HG02623 (cell line): ENCODE data around the gene BEAN1.

Experiments used
- ATAC-seq: cut with Tn5 transposase; IDR thresholded peaks from one replicate; pipeline ENCODE4 v1.9.1; 2021; ENCODE audit warnings: moderate library complexity; ENCODE audit not compliant: unreplicated experiment

The BEAN1 gene

DNA sequence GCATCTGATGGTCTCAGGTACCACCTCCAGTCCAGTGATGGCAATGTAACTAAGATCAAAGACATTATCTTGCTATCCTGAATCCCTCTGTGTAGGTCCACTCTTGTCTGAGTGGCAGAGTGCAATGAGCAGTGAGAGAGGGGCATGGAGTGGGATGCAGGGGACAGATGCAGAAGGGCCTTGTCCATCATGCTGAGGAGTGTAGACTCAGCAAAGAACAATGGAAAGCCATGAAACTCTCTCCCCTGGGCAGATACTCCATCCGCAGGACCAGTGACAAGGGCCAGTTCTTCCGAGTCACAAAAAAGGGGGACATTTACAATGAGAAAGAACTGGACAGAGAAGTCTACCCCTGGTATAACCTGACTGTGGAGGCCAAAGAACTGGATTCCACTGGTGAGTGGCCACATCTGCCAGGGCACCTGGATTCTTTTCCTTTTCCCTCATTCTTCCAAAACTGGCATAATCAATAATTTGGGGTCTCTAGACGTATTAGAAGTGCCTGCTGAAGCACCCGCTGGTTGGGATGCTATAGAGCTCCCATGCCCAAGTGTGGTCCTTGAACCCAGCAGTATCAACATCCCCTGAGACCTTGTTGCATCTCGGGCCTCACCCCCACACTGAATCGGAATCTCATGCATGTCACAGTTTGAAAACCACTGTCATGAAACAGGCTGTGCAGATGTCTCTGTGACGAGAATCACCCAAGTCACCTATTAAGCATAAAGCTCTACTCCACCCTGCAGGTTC, 31.1 kb upstream of the BEAN1 start:
- no peak for ATAC-seq

GRCh38 chr16:66397736-66398433, 29.2 kb upstream of the BEAN1 start:
- ATAC-seq = no peak

GRCh38 chr16:66399031-66399430, 28.1 kb upstream of the BEAN1 start:
- no peak for ATAC-seq

DNA sequence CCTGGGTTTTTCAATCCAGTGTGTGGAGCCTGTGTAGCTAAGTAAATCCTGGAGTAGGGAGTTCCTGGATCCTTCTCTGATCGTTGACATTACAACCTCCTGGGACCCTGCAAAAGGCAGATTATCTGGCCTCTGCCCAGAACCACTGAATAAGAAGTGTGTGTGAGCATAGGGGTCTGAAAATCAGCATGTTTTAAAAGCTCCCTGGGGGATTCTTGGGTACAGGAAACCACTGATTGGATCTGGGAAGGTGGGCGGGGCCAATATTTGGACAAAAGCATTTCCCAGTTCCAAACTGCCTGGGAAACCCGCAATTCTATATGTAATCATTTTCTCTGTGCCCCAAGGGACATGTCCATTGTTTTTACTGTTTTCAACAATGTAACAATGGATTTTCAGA, 27.2 kb upstream of the BEAN1 start:
- ATAC-seq = no peak

- no peak for ATAC-seq
Observed at GRCh38 chr16:66400503-66401380, 26.4 kb upstream of the BEAN1 start.

DNA sequence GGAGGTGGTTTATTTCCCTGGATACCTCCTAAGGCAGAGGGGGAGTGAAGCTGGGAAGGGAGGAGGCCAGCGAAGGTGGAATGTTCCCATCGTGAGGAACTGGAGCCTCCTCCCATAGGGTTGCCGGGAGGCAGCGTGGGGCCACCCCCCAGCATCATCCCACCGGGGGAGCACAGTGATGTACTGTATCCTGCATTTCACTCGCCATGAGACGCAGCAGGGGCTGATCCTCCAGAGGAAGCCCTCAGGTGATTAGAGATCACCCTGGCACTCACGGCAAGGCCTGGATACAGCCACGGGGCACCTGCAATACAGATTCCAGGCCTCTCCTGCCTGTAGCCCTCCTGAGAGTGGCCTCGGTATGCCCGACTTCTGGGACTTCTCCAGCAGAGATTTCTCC, 25.5 kb upstream of the BEAN1 start:
- ATAC-seq = no peak

- no peak for ATAC-seq
Observed at GRCh38 chr16:66402166-66402565, 24.9 kb upstream of the BEAN1 start.

DNA sequence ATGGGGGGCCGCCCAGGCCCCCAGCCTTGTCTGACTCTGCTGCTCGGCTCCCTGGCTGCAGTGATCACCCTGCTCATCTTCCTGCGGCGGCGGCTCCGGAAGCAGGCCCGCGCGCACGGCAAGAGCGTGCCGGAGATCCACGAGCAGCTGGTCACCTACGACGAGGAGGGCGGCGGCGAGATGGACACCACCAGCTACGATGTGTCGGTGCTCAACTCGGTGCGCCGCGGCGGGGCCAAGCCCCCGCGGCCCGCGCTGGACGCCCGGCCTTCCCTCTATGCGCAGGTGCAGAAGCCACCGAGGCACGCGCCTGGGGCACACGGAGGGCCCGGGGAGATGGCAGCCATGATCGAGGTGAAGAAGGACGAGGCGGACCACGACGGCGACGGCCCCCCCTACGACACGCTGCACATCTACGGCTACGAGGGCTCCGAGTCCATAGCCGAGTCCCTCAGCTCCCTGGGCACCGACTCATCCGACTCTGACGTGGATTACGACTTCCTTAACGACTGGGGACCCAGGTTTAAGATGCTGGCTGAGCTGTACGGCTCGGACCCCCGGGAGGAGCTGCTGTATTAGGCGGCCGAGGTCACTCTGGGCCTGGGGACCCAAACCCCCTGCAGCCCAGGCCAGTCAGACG, 24.4 kb upstream of the BEAN1 start:
- no peak for ATAC-seq

GRCh38 chr16:66403531-66404145, 23.5 kb upstream of the BEAN1 start:
- ATAC-seq = no peak

- ATAC-seq = no peak
Observed at GRCh38 chr16:66405057-66405783, 21.9 kb upstream of the BEAN1 start.

GRCh38 chr16:66406534-66407221, 20.4 kb upstream of the BEAN1 start:
- ATAC-seq = peak; percentile 77

DNA sequence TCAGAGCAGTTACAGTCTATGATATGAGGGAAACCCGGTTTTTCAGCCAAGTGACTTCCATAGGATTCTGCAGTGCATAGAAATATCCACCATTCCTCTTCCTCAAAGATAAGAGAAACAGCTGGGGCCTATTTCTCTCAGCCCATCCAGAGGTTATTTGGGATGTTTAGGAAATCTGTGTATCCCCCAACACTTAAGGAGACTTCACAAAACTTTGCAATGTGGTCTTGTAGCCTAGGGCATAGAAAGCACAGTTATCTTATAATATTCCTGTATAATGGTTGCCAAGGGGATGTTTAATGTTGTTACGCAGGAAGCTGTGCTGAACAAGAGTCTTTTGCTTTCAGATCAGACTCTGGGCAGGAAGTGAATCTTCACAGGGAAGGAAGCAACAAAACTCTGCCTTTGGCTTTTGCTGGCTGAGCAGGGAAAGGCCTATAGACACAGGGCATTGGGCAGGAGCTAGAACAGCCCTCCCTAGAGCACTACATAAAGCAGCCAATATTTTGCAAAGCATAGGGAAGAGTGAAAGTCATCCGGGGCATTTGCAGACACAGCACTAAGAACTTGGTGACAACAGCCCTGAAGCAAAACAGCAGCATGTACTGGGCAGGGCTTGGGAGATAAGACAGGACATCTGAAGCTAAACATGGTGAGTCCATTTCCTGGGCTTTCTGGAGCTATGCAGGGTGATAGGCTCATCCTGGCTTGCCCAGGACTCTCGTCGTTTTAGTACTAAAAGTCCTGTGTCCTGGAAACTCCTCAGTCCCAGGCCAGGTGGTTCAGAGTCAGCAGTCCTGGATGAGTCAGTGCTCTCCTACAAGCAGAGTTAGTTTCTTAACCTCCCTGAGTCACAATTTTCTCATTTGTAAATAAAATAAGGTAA, 18.7 kb upstream of the BEAN1 start:
- ATAC-seq = no peak

GRCh38 chr16:66409156-66409555, 17.9 kb upstream of the BEAN1 start:
- ATAC-seq = no peak

- ATAC-seq = no peak
Observed at GRCh38 chr16:66412182-66412581, 14.9 kb upstream of the BEAN1 start.

- ATAC-seq = no peak
Observed at GRCh38 chr16:66414891-66415290, 12.2 kb upstream of the BEAN1 start.

- no peak for ATAC-seq
Observed at GRCh38 chr16:66416136-66416535, 11.0 kb upstream of the BEAN1 start.

DNA sequence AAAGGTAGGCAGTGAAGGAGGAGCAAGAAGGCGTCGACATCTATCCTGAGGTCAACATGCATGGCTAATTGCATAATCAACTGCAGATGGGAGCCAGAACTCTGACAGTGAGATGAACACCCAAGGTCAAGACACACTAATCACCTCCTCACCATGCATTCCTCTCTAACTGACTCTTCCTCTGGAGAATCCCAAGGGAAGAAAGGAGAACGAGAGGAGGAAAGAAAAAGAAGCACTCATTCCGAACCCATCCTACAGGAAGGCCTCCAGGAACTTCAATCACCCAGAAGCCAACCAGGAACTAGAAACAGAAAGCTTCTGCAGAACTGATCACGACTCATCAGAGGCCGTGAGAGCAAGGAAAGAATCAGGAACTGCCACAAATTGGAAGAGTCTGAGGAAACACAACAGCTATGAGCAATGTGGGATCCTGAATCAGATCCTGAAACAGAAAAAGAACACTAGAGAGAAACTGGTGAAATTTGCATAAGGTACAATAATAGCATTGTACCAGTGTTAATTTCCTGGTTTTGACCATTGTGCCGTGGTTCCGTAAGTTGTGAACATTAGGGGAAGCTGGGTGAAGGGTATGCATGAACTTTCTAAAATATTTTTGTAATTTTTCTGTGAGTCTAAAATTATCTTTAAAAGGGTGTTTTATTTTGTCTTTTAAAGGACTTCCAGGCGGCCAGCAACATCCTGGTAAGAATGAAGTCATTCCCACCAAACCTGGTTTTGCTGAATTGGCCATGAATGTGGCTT, 10.0 kb upstream of the BEAN1 start:
- no peak for ATAC-seq
